22Rv1 (cell line): ENCODE results near the gene FUOM.

Experiments used
- H3K27ac ChIP-seq: fragments of 450-650 bp; 2 replicates; pipeline ENCODE4 v1.5.1; 2017
- ZFX ChIP-seq: fragments of 450-650 bp; IDR thresholded peaks from 2 replicates; pipeline ENCODE4 v1.6.1; 2017; ENCODE audit warnings: antibody characterized with exemption, borderline replicate concordance
- TF ChIP-seq, protein P1 (sequence below): fragments of 450-650 bp; IDR thresholded peaks from 2 replicates; pipeline ENCODE4 v1.5.1; 2017; ENCODE audit warnings: mild to moderate bottlenecking

Gene FUOM

DNA sequence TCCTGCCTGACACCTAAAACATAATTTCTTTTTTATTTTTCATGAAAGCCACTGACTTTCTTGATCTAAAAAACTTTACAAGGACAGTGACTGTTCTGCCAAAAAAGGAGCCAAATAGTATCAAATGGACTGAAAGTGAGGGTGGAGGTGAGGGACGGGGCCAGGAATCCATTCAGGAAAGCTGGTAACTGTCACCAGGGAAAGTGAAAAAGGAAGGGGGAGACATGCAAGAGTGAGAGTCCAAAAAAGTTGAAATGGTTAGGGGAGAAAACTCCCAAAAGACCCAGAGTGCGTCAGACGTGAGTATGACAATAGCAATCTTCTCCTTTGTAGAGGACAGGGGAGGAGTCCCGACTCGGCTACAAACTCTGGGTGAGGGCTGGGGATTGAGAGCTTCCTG lies 13.6 kb downstream of the FUOM start:
- no peak overlapping the region for H3K27ac ChIP-seq
- no peak for TF ChIP-seq ZFX
- TF ChIP-seq, protein P1, sequence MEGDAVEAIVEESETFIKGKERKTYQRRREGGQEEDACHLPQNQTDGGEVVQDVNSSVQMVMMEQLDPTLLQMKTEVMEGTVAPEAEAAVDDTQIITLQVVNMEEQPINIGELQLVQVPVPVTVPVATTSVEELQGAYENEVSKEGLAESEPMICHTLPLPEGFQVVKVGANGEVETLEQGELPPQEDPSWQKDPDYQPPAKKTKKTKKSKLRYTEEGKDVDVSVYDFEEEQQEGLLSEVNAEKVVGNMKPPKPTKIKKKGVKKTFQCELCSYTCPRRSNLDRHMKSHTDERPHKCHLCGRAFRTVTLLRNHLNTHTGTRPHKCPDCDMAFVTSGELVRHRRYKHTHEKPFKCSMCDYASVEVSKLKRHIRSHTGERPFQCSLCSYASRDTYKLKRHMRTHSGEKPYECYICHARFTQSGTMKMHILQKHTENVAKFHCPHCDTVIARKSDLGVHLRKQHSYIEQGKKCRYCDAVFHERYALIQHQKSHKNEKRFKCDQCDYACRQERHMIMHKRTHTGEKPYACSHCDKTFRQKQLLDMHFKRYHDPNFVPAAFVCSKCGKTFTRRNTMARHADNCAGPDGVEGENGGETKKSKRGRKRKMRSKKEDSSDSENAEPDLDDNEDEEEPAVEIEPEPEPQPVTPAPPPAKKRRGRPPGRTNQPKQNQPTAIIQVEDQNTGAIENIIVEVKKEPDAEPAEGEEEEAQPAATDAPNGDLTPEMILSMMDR: no peak

- no peak for TF ChIP-seq ZFX
- TF ChIP-seq, protein P1: no peak
- H3K27ac ChIP-seq: no peak overlapping the region
These were observed 14.3 kb downstream of the FUOM start for GRCh38 chr10:133343558-133343957.

DNA sequence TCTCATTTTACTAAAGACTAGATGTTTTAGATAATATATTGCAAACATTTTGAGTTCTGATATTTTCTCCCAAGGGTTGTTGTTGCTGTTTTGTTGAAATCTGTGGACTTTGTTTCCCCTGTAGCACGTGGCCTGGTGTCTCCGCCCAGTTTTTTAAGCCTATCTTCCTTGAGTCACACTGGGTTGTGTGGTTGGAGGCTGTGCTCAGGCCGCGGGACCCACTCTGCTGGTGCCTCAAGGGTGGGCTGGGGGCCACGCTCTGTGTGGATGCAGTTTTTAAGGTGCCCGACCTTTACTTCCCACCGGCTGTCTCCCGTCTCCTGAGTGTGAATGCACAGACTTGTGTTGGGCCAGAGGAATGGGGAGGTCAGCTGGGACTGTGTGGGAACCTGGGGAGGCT lies 14.9 kb downstream of the FUOM start:
- no peak overlapping the region for H3K27ac ChIP-seq
- TF ChIP-seq, protein P1: no peak
- TF ChIP-seq ZFX: no peak

- no peak for TF ChIP-seq ZFX
- TF ChIP-seq, protein P1: no peak
- H3K27ac ChIP-seq: no peak overlapping the region
These were observed 15.8 kb downstream of the FUOM start for GRCh38 chr10:133341983-133342382.

DNA sequence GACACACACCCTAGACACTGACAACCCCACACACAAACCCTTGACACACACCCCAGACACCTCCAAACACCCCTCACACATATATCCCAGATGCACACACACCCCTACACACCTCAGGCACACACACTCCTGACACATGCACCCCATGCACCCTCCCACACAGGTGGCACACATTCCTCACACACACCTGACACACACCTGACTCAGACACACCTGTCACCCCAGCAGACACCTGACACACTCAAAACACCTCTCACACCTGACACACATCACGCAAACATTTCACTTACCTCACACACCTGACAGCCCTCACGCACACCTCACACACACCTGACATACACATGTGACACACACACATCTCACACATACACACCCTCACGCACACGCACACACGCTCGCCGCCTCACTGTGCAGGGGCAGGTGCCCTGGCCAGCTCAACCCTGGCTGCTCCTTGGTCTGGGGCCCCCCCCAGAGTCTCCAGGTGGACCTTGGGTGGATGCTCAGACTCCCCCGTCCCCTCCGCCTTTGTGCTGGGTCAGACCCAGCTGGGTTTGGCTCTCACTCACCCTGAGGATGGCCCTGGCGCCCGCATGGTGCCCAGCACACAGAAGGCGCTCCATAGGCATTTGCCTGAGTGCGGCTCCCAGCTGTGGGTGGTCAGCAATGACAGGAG lies 18.0 kb downstream of the FUOM start:
- no peak overlapping the region for H3K27ac ChIP-seq
- TF ChIP-seq, protein P1: no peak
- no peak for TF ChIP-seq ZFX

GRCh38 chr10:133338080-133339071 lies 19.4 kb downstream of the FUOM start:
- no peak for TF ChIP-seq ZFX
- H3K27ac ChIP-seq: no peak overlapping the region

DNA sequence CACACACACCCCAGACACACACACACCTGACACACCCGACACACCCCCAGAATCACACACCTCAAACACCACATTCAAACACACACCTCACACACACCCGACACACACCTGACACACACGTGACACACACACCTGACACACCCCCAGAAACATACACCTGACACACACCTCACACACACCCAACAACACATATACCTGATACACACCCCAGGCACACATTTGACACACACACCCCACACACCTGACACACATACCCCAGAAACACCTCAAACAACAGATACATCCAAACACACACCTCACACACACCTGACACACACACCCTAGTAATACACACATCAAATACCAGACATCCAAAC lies 20.5 kb downstream of the FUOM start:
- H3K27ac ChIP-seq: no peak overlapping the region
- TF ChIP-seq ZFX: no peak
- TF ChIP-seq, protein P1: no peak
